Psoas muscle (tissue), 8 donors: ENCODE results near the gene ADAMTS20. TPM values are rescaled to one million over a fixed set of nuclear protein-coding genes. Genes with fewer than 3 reads are reported as not detected.

Experiments
- ATAC-seq, 4 donors: fragments of 200-7000 bp; cut with Tn5 transposase; one replicate each; pipeline ENCODE4 v1.9.1; 2020; ENCODE audit warnings: moderate library complexity in 3 of 4, mild to moderate bottlenecking in 2 of 4
- DNase-seq, 2 donors: peaks; one replicate each; pipeline ENCODE4 v3.0.0-alpha.2; 2020
- H3K27ac ChIP-seq: fragments of 200-600 bp; one replicate; pipeline ENCODE4 v1.8.0; 2022
- H3K27me3 ChIP-seq, 3 donors: fragments of 200-600 bp in 1 of 3; one replicate each; pipeline versions ENCODE4 v1.6.1 to v1.8.0; 2013 to 2022; ENCODE audit warnings: low read length in 2 of 3, mild to moderate bottlenecking in 2 of 3, moderate library complexity in 1 of 3; ENCODE audit not compliant: insufficient read depth in 3 of 3
- H3K36me3 ChIP-seq, 2 donors: fragments of 200-600 bp in 1 of 2; one replicate each; pipeline versions ENCODE4 v1.6.1 to v1.8.0; 2013 to 2022; ENCODE audit warnings: low read depth in 1 of 2, mild to moderate bottlenecking in 1 of 2, moderate library complexity in 1 of 2; ENCODE audit not compliant: insufficient read depth in 1 of 2
- H3K4me1 ChIP-seq: fragments of 200-600 bp; one replicate; pipeline ENCODE4 v1.8.0; 2022
- H3K4me3 ChIP-seq: fragments of 200-600 bp; one replicate; pipeline ENCODE4 v1.8.0; 2022; ENCODE audit warnings: mild to moderate bottlenecking
- H3K9me3 ChIP-seq: fragments of 200-600 bp; one replicate; pipeline ENCODE4 v1.8.0; 2022
- CTCF ChIP-seq: fragments of 200-600 bp; IDR thresholded peaks from one replicate; pipeline ENCODE4 v1.8.0; 2022; ENCODE audit warnings: antibody characterized with exemption
- WGBS, 3 donors: extraction: QIAGEN DNeasy Blood & Tissue Kit; methylation state at CpG; one replicate each; pipeline versions ENCODE4 v1.1.6 to v1.1.7; 2013; 5-methylcytosine and 5-hydroxymethylcytosine counted together
- intact Hi-C, 2 donors: fragments of 100-400 bp; cut with DNase I; formaldehyde crosslinking; loops; one replicate each; pipeline versions ENCODE4 v1.11.0 to v1.14.2; 2022
- polyA plus RNA-seq, 3 donors: library from polyadenylated mRNA; stranded (reverse); fragments of 200-250 nt; gene quantifications; one replicate each; pipeline ENCODE4 v1.2.3, GENCODE V29; 2013
- total RNA-seq, 4 donors: library from RNA; stranded (reverse); fragmentation: NEBNext Ultra II Directional in 2 of 4; extraction: Animal tissue kit (Norgen Biotek cat#: 25700) in 2 of 4; gene quantifications; one replicate each; pipeline versions ENCODE4 v1.2.1 to v1.2.4, GENCODE V29; 2021 to 2023
- donor health status: healthy with polysubstance abuse.
- donor health status: DM: no; HTN: no; CAD: no; lungs with moderate emphysema.
- donor health status: Bipolar disorder and iron deficiency.
- donor health status: healthy.
- donor health status: DM: yes; HTN: yes; CAD: no.
- donor health status: DM: no; HTN: no; CAD: no.
- donor health status: DM: no; HTN: no; CAD: no.
- donor health status: DM: yes; HTN: yes; CAD: no.

ADAMTS20 gene
- total and polyA plus RNA-seq, 7 donors: 0.01 TPM; not detected in 6

DNA sequence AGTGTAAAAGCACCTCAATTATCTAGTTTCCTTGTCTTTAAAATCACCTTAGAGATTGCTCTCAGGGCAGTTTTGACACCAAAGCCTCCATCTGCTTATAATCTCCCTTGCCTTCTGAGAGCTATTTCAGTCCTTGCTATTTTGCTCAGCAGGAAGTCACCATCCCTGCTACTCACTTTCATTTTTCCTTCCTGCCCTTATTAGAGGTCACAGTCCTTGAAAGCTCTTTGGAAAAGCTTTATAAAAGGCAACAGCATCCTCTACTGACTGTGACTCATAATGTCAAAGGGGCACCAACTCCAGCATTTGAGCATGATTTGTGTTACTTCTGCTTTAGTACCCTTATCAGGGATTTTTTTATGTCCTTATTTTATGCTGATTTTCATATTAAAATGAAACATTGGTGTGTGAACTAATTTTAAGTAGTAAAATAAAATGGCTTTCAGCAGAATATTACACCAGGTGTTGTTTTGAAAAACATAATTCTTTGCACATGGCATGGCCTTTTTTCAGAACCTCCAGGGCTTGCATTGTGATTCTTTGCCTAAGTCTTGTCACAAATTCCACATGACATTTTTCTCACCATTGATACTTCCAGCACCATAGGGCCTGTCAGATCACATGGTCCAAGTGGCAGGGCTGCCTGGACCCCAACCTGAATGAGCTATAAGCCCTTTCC, 213.0 kb downstream of the ADAMTS20 start:
- Histone ChIP-seq H3K27ac (no peak overlapping the region), H3K4me1 (no peaks in the 10 kb centered on the region), H3K4me3 (no peak overlapping the region), H3K36me3 (no peaks in the 10 kb centered on the region), H3K9me3 (no peaks in the 10 kb centered on the region), H3K27me3 (no peaks in the 10 kb centered on the region)
- peak; percentile 31 for TF ChIP-seq CTCF
- DNase-seq: no peak
- peak; percentile 47 to 81 (median 62) for ATAC-seq
- intact Hi-C loops: loop anchor here in 1 of 2 donors (5.0 kb wide), 2 partner anchors 747 to 857 kb away; no protein-coding TSS in a partner anchor

DNA sequence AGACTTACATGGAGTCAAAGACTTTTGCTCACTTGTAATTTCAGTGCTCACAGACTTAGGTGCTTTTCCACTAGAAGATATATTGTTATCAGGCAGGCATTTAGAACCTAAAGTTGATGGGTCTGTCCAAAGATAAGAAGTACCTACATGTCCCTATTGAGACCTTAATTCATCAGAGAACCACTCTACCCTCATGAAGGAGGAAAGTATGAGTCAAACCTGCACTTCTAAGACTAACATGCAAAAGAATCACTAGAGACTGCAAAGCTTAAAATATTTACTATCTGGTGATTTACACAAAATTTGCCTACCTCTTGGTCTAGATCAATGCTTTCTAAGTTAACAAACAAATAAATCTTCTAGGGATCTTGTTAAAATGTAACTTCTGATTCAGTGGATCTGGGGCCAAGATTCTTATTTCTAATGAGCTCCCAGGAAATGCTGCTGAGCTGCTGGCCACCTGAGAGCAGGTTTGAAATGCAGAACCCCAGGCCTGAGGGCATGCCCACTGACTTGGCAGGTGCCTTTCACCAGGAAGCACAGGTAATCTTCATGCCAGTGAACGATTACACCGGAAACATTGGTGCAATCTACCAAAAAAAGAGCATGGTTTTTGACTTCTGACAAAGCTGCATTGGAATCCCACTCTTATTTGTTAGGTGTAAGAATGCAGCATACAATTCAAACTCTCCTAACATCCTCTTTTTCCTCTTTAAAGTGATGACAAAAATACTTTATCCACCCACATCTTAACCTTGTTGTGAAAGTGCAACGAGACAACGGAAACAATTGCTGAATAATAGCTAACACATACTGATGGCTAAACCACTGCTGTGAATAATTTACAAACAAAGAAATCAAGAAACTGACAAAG, 214.2 kb downstream of the ADAMTS20 start:
- Histone ChIP-seq H3K36me3 (no peaks in the 10 kb centered on the region), H3K9me3 (no peaks in the 10 kb centered on the region), H3K4me3 (no peak overlapping the region), H3K27me3 (no peaks in the 10 kb centered on the region), H3K27ac (no peak overlapping the region), H3K4me1 (no peaks in the 10 kb centered on the region)
- ATAC-seq (no peak), DNase-seq (no peak)
- WGBS, 3 donors: 51 to 65% (median 52%) methylated on average over 4 of the region's 4 CpGs
- no peak for TF ChIP-seq CTCF
- intact Hi-C loops: loop anchor here in 1 of 2 donors (5.0 kb wide), 2 partner anchors 746 to 856 kb away; no protein-coding TSS in a partner anchor

- WGBS, 3 donors: 21 to 59% (median 38%) methylated on average over 1 of the region's 1 CpG
- no peak for ATAC-seq
- H3K27me3 ChIP-seq: no peaks in the 10 kb centered on the region
- H3K36me3 ChIP-seq: no peaks in the 10 kb centered on the region
- DNase-seq: no peak
- intact Hi-C loops: loop anchor here in 1 of 2 donors (5.0 kb wide), 2 partner anchors 745 to 855 kb away; no protein-coding TSS in a partner anchor
- H3K4me1 ChIP-seq: no peaks in the 10 kb centered on the region
- H3K4me3 ChIP-seq: no peak overlapping the region
- TF ChIP-seq CTCF: peak; percentile 41
- no peak overlapping the region for H3K27ac ChIP-seq
- H3K9me3 ChIP-seq: no peaks in the 10 kb centered on the region
Observed at GRCh38 chr12:43336962-43337555, 214.9 kb downstream of the ADAMTS20 start.

- WGBS, 3 donors: 86 to 92% (median 88%) methylated on average over 2 of the region's 2 CpGs
- H3K36me3 ChIP-seq: no peaks in the 10 kb centered on the region
- H3K4me1 ChIP-seq: no peaks in the 10 kb centered on the region
- ATAC-seq (no peak), DNase-seq (no peak)
- no peaks in the 10 kb centered on the region for H3K9me3 ChIP-seq
- H3K4me3 ChIP-seq: no peak overlapping the region
- H3K27ac ChIP-seq: no peak overlapping the region
- TF ChIP-seq CTCF: no peak
- intact Hi-C loops: no loop called here
- peaks cover 0 to 2% (median 0%) of the 10 kb centered on the region in 3 donors for H3K27me3 ChIP-seq
Observed at GRCh38 chr12:43333644-43334043, 218.4 kb downstream of the ADAMTS20 start.
